ENCODE results near the gene KLK6. TPM values are rescaled to one million over a fixed set of nuclear protein-coding genes. Genes with fewer than 3 reads are reported as not detected.

Gene KLK6
- total and polyA plus RNA-seq, 3 donors from 2014 or later = 0.37 to 0.71 (median 0.63) TPM

DNA sequence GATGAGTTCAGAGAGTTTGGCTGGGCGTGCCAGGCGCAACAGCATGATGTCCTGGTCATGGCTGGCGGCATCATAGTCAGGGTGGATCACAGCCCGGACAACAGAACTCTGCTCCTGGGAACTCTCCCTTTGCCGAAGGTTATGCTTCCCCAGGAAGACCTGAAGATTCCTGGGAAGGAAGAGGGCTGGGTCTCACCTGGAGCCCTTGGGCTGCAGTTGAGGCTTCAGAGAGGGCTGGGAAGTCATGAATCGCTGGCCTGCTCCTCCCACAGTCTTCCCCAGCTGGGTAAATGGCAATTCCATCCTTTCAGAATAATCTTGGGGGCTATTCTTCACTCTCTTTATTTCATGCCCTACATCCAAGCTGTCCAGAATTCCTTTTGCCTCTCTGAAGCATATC is 6.0 kb downstream of the KLK6 start:
- TF ChIP-seq POLR2A (IDR thresholded peaks at IDR 0.05) = no peak
- TF ChIP-seq, protein P1, sequence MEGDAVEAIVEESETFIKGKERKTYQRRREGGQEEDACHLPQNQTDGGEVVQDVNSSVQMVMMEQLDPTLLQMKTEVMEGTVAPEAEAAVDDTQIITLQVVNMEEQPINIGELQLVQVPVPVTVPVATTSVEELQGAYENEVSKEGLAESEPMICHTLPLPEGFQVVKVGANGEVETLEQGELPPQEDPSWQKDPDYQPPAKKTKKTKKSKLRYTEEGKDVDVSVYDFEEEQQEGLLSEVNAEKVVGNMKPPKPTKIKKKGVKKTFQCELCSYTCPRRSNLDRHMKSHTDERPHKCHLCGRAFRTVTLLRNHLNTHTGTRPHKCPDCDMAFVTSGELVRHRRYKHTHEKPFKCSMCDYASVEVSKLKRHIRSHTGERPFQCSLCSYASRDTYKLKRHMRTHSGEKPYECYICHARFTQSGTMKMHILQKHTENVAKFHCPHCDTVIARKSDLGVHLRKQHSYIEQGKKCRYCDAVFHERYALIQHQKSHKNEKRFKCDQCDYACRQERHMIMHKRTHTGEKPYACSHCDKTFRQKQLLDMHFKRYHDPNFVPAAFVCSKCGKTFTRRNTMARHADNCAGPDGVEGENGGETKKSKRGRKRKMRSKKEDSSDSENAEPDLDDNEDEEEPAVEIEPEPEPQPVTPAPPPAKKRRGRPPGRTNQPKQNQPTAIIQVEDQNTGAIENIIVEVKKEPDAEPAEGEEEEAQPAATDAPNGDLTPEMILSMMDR (IDR thresholded peaks at IDR 0.05) = no peak
- H3K9me3 ChIP-seq = no peaks in the 10 kb centered on the region
- H3K27me3 ChIP-seq = no peaks in the 10 kb centered on the region
- no peak overlapping the region for H3K27ac ChIP-seq
- intact Hi-C loops (cut with DNase I; ENCODE audit: low total_unique reads) = no loop called here
- peaks cover 1% of the 10 kb centered on the region for H3K4me1 ChIP-seq
- no peaks in the 10 kb centered on the region for H3K36me3 ChIP-seq (ENCODE audit: low read depth, missing control alignments)
- no peak overlapping the region for H3K4me3 ChIP-seq
- DNase-seq = no peak
- WGBS, 2 donors = 87 to 98% methylated on average over 6 of the region's 6 CpGs

GRCh38 chr19:50962245-50962644 is 7.1 kb downstream of the KLK6 start:
- H3K9me3 ChIP-seq = no peaks in the 10 kb centered on the region
- WGBS, 2 donors = 91 to 96% methylated on average over 1 of the region's 1 CpG
- intact Hi-C loops (cut with DNase I; ENCODE audit: low total_unique reads) = no loop called here
- H3K27me3 ChIP-seq = no peaks in the 10 kb centered on the region
- DNase-seq = peak; percentile 16
- no peak overlapping the region for H3K4me3 ChIP-seq
- H3K27ac ChIP-seq = no peak overlapping the region
- no peaks in the 10 kb centered on the region for H3K36me3 ChIP-seq (ENCODE audit: low read depth, missing control alignments)
- no peaks in the 10 kb centered on the region for H3K4me1 ChIP-seq
- TF ChIP-seq, protein P1 (IDR thresholded peaks at IDR 0.05) = no peak
- no peak for TF ChIP-seq POLR2A (IDR thresholded peaks at IDR 0.05)

DNA sequence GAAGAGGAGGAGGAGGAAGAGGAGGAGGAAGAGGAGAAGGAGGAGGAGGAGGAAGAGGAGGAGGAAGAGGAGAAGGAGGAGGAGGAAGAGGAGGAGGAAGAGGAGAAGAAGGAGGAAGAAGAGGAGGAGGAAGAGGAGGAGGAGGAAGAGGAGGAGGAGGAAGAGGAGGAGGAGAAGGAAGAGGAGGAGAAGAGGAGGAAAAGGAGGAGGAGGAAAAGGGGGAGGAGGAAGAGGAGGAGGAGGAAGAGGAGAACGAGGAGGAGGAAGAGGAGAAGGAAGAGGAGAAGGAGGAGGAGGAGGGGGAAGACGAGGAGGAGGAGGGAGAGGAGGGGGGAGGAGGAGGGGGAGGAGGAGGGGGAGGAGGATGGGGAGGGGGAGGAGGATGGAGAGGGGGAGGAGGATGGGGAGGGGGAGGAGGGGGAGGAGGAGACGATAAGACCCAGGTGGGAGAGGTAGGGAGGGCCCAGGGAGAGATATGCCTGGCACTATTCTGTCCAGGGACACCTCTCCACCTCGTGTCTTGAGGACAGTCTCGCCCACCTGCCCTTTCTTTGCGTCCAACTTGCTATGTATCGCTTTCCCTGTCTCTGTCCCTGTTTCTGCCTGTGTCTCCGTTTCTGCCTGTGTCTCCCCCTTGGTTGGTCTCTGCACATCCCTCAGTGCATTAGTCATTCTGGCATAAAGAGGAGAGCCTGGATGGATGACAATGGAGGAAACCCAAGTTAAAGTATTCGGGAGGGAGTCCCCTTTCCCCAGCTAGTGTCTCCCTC is 9.5 kb downstream of the KLK6 start:
- no peak for DNase-seq
- TF ChIP-seq, protein P1 (IDR thresholded peaks at IDR 0.05) = no peak
- no peak for TF ChIP-seq POLR2A (IDR thresholded peaks at IDR 0.05)
- no peaks in the 10 kb centered on the region for H3K27me3 ChIP-seq
- H3K9me3 ChIP-seq = no peaks in the 10 kb centered on the region
- H3K27ac ChIP-seq = no peak overlapping the region
- 49 to 56% methylated on average over 8 to 9 of the region's 9 CpGs for WGBS, 2 donors
- intact Hi-C loops (cut with DNase I; ENCODE audit: low total_unique reads) = no loop called here
- no peaks in the 10 kb centered on the region for H3K4me1 ChIP-seq
- H3K4me3 ChIP-seq = no peak overlapping the region
- no peaks in the 10 kb centered on the region for H3K36me3 ChIP-seq (ENCODE audit: low read depth, missing control alignments)

GRCh38 chr19:50957587-50957986 is 11.8 kb downstream of the KLK6 start:
- H3K27ac ChIP-seq = no peak overlapping the region
- no peak for DNase-seq
- no peaks in the 10 kb centered on the region for H3K9me3 ChIP-seq
- no peak overlapping the region for H3K4me3 ChIP-seq
- H3K4me1 ChIP-seq = no peaks in the 10 kb centered on the region
- intact Hi-C loops (cut with DNase I; ENCODE audit: low total_unique reads) = no loop called here
- H3K27me3 ChIP-seq = no peaks in the 10 kb centered on the region
- WGBS, 2 donors = 83 to 86% methylated on average over 8 of the region's 8 CpGs
- no peaks in the 10 kb centered on the region for H3K36me3 ChIP-seq (ENCODE audit: low read depth, missing control alignments)
- TF ChIP-seq, protein P1 (IDR thresholded peaks at IDR 0.05) = no peak
- TF ChIP-seq POLR2A (IDR thresholded peaks at IDR 0.05) = no peak

GRCh38 chr19:50952910-50953309 is 16.5 kb downstream of the KLK6 start, which contains the start of gene KLK5:
Gene KLK5, minus strand, starts transcription at chr19:50953038. Its CDS starts 381 bp downstream, at chr19:50952657.
- intact Hi-C loops (cut with DNase I; ENCODE audit: low total_unique reads) = no loop called here

More at GRCh38 chr19:50952910-50953309, 16.5 kb downstream of the KLK6 start, which contains the start of gene KLK5:
- H3K36me3 ChIP-seq (ENCODE audit: low read depth, missing control alignments) = no peaks in the 10 kb centered on the region
- DNase-seq = no peak
- H3K4me1 ChIP-seq = no peaks in the 10 kb centered on the region
- TF ChIP-seq, protein P1 (IDR thresholded peaks at IDR 0.05) = no peak
- no peak for TF ChIP-seq POLR2A (IDR thresholded peaks at IDR 0.05)
- no peaks in the 10 kb centered on the region for H3K27me3 ChIP-seq
- H3K27ac ChIP-seq = no peak within 1 kb of the TSS
- H3K9me3 ChIP-seq = no peaks in the 10 kb centered on the region
- H3K4me3 ChIP-seq = no peak within 1 kb of the TSS
- WGBS, 2 donors = 43 to 55% methylated on average over 7 of the region's 7 CpGs

Measured in testis (tissue), 3 donors.